ENCODE measurements around the gene NR1I2. TPM values are rescaled to one million over a fixed set of nuclear protein-coding genes. Genes with fewer than 3 reads are reported as not detected.

NR1I2 gene
- under 1 TPM in 1 of 2 donors, not detected in 1; 0.19 TPM for total RNA-seq
- long read RNA-seq, donor 1, result 0 reads
- long read RNA-seq, donor 2, result 0 reads

DNA sequence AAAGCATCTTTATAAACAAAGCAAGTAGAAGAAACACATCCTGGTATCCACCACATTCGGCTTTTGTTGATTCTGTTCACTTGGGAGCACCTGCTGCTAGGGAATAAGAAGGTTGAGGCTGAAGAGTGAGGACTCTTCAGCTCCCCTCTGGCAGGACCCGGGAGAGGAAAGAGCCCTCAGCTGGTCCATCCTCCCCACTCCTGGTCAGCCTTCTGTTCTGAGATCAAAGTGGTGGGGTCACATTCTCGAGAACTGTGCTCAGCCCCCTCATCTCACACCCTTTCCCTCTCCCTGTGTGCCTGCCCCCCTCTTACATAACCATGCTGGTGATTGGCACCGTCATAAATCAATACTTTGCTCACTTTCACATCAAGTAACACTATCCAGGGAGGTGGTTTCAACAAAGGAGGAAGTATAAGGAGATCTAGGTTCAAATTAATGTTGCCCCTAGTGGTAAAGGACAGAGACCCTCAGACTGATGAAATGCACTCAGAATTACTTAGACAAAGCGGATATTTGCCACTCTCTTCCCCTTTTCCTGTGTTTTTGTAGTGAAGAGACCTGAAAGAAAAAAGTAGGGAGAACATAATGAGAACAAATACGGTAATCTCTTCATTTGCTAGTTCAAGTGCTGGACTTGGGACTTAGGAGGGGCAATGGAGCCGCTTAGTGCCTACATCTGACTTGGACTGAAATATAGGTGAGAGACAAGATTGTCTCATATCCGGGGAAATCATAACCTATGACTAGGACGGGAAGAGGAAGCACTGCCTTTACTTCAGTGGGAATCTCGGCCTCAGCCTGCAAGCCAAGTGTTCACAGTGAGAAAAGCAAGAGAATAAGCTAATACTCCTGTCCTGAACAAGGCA lies at the start of gene NR1I2:
Gene NR1I2, plus strand, starts transcription at position 772 of the 869 bp plus-strand sequence.
- intact Hi-C loops (cut with DNase I), result no loop called here
- no peak for DNase-seq (ENCODE audit: low spot score)

GRCh38 chr3:119733812-119734211 lies 48.1 kb upstream of the NR1I2 start:
- intact Hi-C loops (cut with DNase I), result no loop called here
- no peak for DNase-seq (ENCODE audit: low spot score)

DNA sequence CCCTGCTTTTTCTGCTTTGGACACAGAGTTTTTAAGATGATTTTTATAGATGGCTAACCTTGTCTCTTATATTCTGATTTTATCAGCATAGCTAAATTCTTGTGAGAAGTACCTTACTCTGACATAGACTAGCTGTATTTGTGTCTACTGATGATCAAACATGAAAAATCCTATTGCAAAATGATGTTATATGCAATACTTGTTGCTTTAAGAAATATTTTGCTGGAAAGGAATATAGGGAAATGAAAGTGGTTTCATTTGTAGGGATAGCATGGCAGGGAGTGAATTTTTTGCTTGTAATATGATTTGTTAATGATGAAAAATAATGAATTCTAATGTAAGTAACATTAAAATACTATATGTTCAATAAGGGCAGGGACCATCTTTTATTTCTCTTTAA lies 43.2 kb upstream of the NR1I2 start:
- DNase-seq (ENCODE audit: low spot score), result no peak
- intact Hi-C loops (cut with DNase I), result no loop called here

DNA sequence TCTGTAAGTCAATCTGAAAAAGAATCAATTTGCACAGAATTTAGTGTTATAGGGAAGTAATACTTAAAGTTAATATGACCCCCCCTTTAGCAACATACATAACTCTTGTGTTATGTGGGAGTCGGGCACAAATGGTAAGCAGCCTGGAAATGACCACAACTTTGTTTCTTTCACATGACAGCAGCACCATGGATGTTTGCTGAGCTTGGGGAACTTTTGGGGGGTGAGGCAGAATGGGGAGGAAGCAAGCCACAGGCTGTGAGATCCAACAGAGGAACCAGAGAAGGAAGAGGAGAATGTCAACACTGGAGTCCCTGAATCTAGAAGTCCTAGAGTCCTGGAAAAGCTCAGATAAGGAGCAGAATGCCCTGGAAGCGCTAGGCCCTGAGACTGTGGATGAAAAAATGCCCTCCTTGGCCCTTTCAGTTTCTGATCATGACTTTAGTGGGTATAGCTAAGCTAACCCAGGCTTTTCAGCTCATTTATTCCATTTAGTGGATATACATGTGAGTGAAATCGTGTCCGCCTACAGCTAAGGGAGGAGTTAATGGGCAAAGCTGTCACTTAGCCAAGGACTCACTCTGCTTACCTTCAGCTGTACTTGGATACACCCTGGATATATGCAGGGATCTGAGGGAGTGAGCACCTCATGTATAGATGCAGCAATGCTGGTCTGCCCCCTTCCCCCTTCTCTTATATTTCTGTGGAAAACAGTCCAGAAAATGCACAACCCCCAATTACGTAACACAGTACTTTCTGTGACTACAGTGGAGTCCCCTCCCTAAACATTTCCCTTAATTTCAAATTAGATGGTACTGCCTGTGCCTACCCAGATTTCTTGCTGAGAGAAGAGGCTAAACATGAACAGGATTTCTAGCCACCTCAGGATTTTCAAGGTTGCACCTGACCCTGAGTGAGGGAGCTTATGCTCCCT lies 40.0 kb upstream of the NR1I2 start:
- no peak for DNase-seq (ENCODE audit: low spot score)
- intact Hi-C loops (cut with DNase I), result no loop called here

DNA sequence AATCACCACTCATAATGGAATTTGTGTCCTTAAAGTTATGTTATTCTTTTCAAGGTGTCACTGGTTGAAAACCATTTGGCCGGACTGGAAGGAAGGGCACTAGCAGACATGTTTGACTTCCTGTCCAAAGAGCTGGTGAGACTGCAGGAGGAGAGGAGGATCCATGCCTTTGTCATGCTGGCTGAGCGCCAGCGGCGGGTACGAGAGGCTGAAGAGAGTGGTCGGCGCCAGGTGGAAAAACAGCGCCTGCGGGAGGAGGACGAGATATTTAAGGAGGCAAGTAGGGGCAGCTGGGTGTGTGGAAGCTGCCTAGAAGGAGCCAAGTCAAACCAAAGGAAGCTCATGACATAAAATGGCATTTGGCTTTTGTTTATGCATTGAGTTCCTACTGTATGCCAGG lies 38.0 kb upstream of the NR1I2 start:
- DNase-seq (ENCODE audit: low spot score), result no peak
- intact Hi-C loops (cut with DNase I), result no loop called here

- intact Hi-C loops (cut with DNase I), result no loop called here
- no peak for DNase-seq (ENCODE audit: low spot score)
Measured at GRCh38 chr3:119745942-119746341, 36.0 kb upstream of the NR1I2 start.

DNA sequence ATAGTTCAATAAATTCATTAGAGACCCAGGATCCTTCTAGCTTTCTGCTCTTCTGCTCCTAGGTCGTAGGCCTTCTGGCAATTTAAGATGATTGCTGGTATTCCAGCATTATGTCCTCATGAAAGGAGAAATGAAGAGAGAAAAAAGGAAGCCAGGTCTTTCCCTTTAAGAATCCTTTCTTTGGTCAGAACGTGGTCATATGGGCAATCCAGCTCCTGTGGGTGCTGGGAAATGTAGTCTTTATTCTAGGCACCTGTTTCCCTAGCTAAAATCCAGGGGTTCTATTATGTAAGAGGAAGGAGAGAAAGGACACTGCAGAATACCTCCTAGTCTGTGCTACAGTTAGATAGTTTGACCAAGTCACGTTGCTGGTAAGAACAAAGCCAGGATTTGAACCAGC lies 35.5 kb upstream of the NR1I2 start:
- intact Hi-C loops (cut with DNase I), result no loop called here
- DNase-seq (ENCODE audit: low spot score), result no peak

DNA sequence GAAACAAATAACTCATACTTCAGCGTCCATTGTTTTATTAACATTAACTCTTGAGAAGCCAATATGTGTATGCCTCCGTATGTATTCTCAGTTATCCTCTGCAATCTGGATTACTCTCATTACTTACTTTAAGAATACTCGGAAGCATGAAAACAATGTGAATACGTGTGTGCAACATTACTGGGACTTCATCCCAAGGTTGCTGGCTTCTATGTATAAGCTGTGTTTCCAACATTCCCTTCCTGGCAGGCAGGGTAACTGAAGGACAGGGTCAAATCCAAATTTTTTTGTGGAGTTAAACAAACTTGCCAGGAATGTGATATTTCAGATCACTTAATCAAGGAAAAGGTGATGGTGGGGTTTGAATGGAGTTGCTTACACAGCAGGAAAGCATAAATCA lies 34.5 kb upstream of the NR1I2 start:
- DNase-seq (ENCODE audit: low spot score), result no peak
- intact Hi-C loops (cut with DNase I), result no loop called here

- intact Hi-C loops (cut with DNase I), result no loop called here
- no peak for DNase-seq (ENCODE audit: low spot score)
Measured at GRCh38 chr3:119748991-119749390, 32.9 kb upstream of the NR1I2 start.

DNA sequence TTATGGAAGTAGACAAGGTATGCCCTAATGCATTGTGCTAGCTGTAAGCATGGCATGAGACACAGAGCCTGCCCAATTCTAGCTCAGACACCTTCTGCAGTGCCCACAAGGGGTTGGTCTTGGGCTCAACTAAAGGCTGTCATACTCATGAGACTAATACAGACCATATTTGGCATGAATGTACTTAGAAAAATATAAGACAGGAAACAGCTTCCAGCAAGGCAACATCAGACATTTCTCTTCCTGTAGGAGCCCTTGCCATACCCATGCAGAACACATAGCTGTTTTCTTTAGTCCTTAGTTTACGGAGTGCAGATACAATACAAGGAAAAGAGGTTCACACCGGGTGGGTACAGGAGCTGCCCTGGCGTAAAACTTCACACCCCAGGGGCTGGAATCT lies 30.5 kb upstream of the NR1I2 start:
- no peak for DNase-seq (ENCODE audit: low spot score)
- intact Hi-C loops (cut with DNase I), result no loop called here

DNA sequence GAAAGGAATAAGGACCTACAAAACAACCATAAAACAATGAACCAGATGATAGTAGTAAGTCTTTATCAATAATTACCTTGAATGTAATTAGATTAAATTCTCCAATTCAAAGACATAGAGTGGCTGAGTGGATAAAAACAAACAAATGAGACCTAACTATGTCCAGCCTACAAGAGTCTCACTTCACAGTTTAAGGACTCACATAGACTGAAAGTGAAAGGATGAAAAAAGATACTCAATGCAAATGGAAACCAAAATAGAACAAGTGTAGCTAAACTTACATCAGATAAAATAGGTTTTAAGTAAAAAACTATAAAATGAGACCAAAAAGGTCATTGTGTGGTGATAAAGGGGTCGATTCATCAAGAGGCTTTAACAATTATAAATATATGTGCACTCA lies 21.9 kb upstream of the NR1I2 start:
- DNase-seq (ENCODE audit: low spot score), result no peak
- intact Hi-C loops (cut with DNase I), result no loop called here

GRCh38 chr3:119762876-119763275 lies 19.0 kb upstream of the NR1I2 start:
- intact Hi-C loops (cut with DNase I), result no loop called here
- no peak for DNase-seq (ENCODE audit: low spot score)

DNA sequence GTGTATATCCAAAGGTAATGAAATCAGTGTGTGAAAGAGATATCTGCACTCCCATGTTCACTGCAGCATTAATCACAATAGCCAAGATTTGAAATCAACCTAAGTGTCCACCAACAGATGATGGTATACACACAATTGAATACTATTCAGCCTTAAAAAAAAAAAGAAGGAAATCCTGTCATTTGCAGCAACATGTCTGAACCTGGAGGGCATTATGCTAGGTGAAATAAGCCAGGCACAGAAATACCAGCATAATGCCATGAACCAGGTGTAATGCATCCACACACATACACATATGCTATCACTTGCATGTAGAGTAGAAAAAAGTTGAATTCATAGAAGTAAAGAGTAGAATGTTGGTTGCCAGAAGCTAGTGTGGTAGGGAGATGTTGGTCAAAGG lies 18.4 kb upstream of the NR1I2 start:
- DNase-seq (ENCODE audit: low spot score), result no peak
- intact Hi-C loops (cut with DNase I), result no loop called here

- intact Hi-C loops (cut with DNase I), result no loop called here
- DNase-seq (ENCODE audit: low spot score), result no peak
Measured at GRCh38 chr3:119765239-119765638, 16.7 kb upstream of the NR1I2 start.

DNA sequence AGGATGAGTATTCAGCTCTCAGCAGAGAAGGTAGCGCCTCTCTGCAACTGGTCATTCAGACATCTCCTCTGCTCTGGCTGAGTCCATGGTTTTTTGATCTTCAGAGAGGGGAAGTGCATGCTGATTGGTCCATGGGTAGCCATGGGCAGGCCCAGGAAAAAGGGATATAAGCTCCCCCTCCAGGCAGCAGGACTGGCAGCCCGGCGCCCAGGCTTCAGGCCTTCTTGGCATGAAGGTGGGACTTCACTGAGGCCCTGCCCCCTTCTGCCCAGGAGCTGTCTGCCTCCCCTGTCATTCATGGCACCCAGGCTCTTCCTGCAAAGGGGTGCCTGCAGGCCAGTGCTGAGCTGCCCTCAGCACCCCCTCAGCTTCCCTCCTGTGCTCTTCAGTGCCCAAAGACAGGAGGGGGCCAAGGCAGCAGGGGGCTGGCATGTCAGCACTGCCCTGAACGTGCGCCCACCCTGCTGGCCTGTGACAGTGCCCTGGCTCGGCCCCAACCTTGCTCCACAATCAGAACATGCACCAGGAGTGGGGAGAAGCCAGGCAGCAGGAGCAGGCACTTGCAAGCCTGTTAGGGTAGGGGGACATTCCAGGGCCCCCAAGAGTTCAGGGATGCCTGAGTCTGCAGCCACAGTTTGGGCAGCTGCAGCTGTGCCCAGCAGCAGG lies 13.8 kb upstream of the NR1I2 start:
- intact Hi-C loops (cut with DNase I), result no loop called here
- no peak for DNase-seq (ENCODE audit: low spot score)

GRCh38 chr3:119768668-119769393 lies 13.1 kb upstream of the NR1I2 start:
- intact Hi-C loops (cut with DNase I), result no loop called here
- no peak for DNase-seq (ENCODE audit: low spot score)

DNA sequence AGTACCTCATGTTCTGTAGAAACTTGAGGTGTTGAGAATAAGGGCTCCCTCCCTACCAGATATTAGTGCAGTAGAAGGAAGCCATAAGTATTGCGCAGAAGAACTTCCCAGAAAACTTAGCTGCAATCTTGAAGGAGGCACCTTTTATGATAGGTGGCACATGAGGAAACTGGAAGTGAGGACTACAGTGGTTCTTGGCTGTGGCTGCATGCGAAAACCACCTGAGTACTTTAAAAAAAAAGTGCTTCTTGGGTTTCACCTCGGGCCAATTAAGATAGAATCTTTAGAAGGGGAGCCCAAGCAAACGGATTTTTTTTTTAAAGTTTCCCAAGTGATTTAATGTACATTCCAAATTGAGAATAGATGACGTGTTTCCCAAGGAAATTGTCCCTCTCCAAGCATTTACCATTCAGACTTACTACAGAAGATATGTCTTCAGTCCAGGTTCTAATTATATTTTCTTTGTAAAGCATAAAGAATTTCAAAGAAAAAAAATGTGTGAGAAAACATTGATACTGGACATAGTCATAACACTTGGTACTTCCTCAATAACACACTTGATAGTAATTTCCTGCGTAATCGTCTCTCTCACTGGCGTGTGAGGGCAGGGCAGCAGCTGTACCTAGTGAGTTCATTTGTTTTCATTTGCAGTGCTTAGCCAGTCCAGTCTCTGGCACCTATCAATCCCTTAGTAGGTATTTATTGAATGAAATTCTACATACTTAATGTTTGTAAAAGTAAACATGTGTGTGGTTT lies 12.3 kb upstream of the NR1I2 start:
- intact Hi-C loops (cut with DNase I), result no loop called here
- DNase-seq (ENCODE audit: low spot score), result no peak

GRCh38 chr3:119774444-119774843 lies 7.5 kb upstream of the NR1I2 start:
- intact Hi-C loops (cut with DNase I), result no loop called here
- DNase-seq (ENCODE audit: low spot score), result no peak

DNA sequence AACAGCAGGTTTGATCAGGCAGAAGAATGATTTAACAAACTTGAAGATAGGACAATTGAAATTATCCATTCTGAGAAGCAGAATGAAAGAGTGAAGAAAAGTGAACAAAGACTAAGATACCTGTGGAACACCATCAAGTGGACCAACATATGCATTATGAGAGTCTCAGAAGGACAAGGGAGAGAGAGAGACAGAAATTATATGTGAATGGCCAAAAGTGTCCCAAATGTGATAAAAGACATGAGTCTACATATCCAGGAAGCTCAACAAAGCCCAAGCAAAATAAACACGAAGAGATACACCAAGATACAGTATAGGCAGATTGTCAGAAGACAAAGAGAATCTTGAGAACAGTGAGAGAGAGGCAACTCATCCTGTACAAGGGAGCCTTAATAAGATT lies 5.6 kb upstream of the NR1I2 start:
- intact Hi-C loops (cut with DNase I), result no loop called here
- no peak for DNase-seq (ENCODE audit: low spot score)

Measured in posterior vena cava (tissue), 2 donors.